H1 (cell line): ENCODE measurements around the gene MMS19. TPM values are rescaled to one million over a fixed set of nuclear protein-coding genes. Genes with fewer than 3 reads are reported as not detected.

Experiments used
- BCL11A ChIP-seq, 2 experiments: IDR thresholded peaks; one replicate each; pipeline ENCODE4 v1.6.1; 2011; ENCODE audit warnings: low read depth in 2 of 2, low read length in 2 of 2, mild to moderate bottlenecking in 2 of 2
- BRCA1 ChIP-seq: IDR thresholded peaks from 2 replicates; pipeline ENCODE4 v1.6.1; 2012; ENCODE audit warnings: low read depth, low read length, improper control_type of control experiment
- EGR1 ChIP-seq: IDR thresholded peaks from 2 replicates; pipeline ENCODE4 v1.6.1; 2011; ENCODE audit warnings: low read depth, low read length, borderline replicate concordance
- JUND ChIP-seq: IDR thresholded peaks from 2 replicates; pipeline ENCODE4 v1.6.1; 2011; ENCODE audit warnings: mild to moderate bottlenecking, improper control_type of control experiment, low read length
- KDM4A ChIP-seq: IDR thresholded peaks from one replicate; pipeline ENCODE4 v1.7.1; 2012; ENCODE audit warnings: low read depth, mild to moderate bottlenecking, moderate library complexity, low read length, inconsistent platforms; ENCODE audit not compliant: severe bottlenecking
- RAD21 ChIP-seq, 2 experiments: IDR thresholded peaks in 1 of 2; conservative IDR thresholded peaks in 1 of 2; 2 replicates each; pipeline ENCODE4 v1.6.1; 2011; ENCODE audit warnings: low read depth in 2 of 2, low read length in 2 of 2, improper control_type of control experiment in 1 of 2, inconsistent platforms in 1 of 2, mild to moderate bottlenecking in 1 of 2, moderate library complexity in 1 of 2
- RXRA ChIP-seq: IDR thresholded peaks from 2 replicates; pipeline ENCODE4 v1.6.1; 2011; ENCODE audit warnings: low read depth, mild to moderate bottlenecking, low read length, moderate library complexity; ENCODE audit not compliant: insufficient read depth
- SP2 ChIP-seq: IDR thresholded peaks from 2 replicates; pipeline ENCODE4 v1.6.1; 2012; ENCODE audit warnings: mild to moderate bottlenecking, low read length, inconsistent platforms
- polyA plus RNA-seq, 7 experiments: library from polyadenylated mRNA; depleted of rRNA in 3 of 7; stranded (reverse) in 5 of 7; unstranded in 2 of 7; fragments of >200 nt in 5 of 7; fragments of 200-250 nt in 2 of 7; gene quantifications; 1 replicate in 5 of 7; 2 replicates in 1 of 7; 4 replicates in 1 of 7; pipeline versions ENCODE4 v1.2.1 to v1.2.3, GENCODE V29; 2011 to 2013; ENCODE audit warnings: missing spikeins in 2 of 7, mixed read lengths in 2 of 7
- total RNA-seq: library from RNA; stranded (reverse); fragmentation: NEBNext Ultra II Directional; extraction: Animal tissue kit (Norgen Biotek cat#: 25700); gene quantifications from 2 replicates; pipeline ENCODE4 v1.2.1, GENCODE V29; 2021
- TF ChIP-seq, protein P1 (sequence below), 3 experiments: IDR thresholded peaks; 1 replicate in 2 of 3; 2 replicates in 1 of 3; pipeline versions ENCODE4 v1.5.1 to v1.6.1; 2011; ENCODE audit warnings: low read length in 3 of 3, mild to moderate bottlenecking in 3 of 3, inconsistent platforms in 2 of 3, low read depth in 1 of 3, moderate library complexity in 1 of 3; ENCODE audit not compliant: insufficient read depth in 1 of 3; ENCODE audit errors: control extremely low read depth in 1 of 3

Gene MMS19
- total and polyA plus RNA-seq, 2 of the 8 experiments (the other 6 are each of a cell fraction or from before 2014, with no cell fraction given) = 130 to 221 TPM

DNA sequence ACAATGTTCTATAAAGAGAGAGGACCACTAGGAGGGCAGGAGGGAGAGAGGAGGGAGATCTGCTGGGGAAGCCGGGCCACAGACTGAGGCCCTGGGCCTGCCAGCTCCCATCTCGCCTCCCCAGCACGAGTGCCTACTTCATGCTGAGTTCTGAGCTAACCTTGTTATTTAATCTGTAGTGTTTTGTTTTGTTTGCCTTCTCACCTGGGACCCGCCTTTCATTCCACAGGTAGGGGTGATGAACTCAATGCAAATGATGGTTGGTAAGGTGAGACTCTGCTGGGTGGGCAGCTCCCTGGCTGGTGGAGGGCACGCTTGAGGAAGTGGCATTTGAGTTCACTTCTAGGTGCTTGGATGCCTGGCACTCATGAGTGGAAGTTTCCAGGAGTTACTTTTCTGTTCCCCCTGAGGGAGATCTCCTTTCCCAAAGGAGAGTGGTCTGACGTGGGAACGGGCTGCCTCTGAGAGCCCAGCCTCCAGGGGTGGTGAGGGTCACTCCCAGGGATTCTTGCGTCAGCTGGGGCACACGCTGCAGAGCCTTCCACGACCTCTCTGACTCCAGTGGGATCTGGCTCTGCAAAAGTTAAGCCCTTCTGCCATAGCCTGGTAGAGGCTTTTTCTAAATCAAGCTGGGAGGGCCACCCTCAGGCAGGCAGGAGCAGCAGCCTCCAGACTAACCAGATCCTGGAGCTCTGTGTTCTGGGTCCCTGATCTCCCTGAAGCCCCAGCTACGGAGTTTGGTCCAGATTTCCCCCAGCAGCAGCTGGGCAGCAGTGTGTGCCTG lies 22.9 kb upstream of the MMS19 start (continued):
- no peak for TF ChIP-seq RXRA
- TF ChIP-seq JUND = no peak
- no peak for TF ChIP-seq SP2
- TF ChIP-seq KDM4A = no peak
- TF ChIP-seq, protein P1, sequence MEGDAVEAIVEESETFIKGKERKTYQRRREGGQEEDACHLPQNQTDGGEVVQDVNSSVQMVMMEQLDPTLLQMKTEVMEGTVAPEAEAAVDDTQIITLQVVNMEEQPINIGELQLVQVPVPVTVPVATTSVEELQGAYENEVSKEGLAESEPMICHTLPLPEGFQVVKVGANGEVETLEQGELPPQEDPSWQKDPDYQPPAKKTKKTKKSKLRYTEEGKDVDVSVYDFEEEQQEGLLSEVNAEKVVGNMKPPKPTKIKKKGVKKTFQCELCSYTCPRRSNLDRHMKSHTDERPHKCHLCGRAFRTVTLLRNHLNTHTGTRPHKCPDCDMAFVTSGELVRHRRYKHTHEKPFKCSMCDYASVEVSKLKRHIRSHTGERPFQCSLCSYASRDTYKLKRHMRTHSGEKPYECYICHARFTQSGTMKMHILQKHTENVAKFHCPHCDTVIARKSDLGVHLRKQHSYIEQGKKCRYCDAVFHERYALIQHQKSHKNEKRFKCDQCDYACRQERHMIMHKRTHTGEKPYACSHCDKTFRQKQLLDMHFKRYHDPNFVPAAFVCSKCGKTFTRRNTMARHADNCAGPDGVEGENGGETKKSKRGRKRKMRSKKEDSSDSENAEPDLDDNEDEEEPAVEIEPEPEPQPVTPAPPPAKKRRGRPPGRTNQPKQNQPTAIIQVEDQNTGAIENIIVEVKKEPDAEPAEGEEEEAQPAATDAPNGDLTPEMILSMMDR (IDR thresholded peaks at IDR 0.05; ENCODE audit: control extremely low read depth in 1 of 3, insufficient read depth in 1 of 3, low read depth in 1 of 3, low read length in 3 of 3) = 0 out of 4 replicates have a peak, but pooled peaks of 1 of the 3 experiments have one; percentile 1
- no peak for TF ChIP-seq EGR1
- no peak for TF ChIP-seq BRCA1
- peak in 1 of 2 experiments; percentile 36; a peak in 2 of 4 replicates for TF ChIP-seq RAD21 (IDR thresholded peaks at IDR 0.05 in 1 of 2, conservative IDR thresholded peaks at IDR 0.05 in 1 of 2; ENCODE audit: low read depth in 2 of 2, low read length in 2 of 2)
- TF ChIP-seq BCL11A (IDR thresholded peaks at IDR 0.05; ENCODE audit: low read depth in 2 of 2, low read length in 2 of 2) = no peak
